Motor neuron (in vitro differentiated cells): Measurements from ENCODE around the gene VIP. TPM values are rescaled to one million over a fixed set of nuclear protein-coding genes. Genes with fewer than 3 reads are reported as not detected.
"Not testable (repeated sequence)": the region's sequence is repeated elsewhere in the genome, so short reads cannot be mapped to it uniquely, and the experiment has no call there.

Experiments used
- ATAC-seq, 8 experiments: fragments of 200-7000 bp; cut with Tn5 transposase; replicated peaks in 6 of 8; 2 replicates each; pipeline ENCODE4 v1.8.0; 2021; ENCODE audit warnings: mild to moderate bottlenecking in 8 of 8, moderate library complexity in 8 of 8
- H3K27ac ChIP-seq, 2 donors: fragments of 250-450 bp; sonication (Bioruptor Pico); 2 replicates each; pipeline ENCODE4 v1.9.0; 2021; ENCODE audit warnings: antibody characterized with exemption in 2 of 2, mild to moderate bottlenecking in 2 of 2, moderate library complexity in 1 of 2
- H3K4me1 ChIP-seq, 2 donors: fragments of 250-450 bp; sonication (Bioruptor Pico); replicated peaks in 1 of 2; 2 replicates each; pipeline ENCODE4 v1.6.1; 2021; ENCODE audit warnings: antibody characterized with exemption in 2 of 2, mild to moderate bottlenecking in 2 of 2, moderate library complexity in 1 of 2
- H3K4me3 ChIP-seq, 5 donors: fragments of 250-450 bp; sonication (Bioruptor Pico); 2 replicates each; pipeline ENCODE4 v1.9.0; 2021; ENCODE audit warnings: antibody characterized with exemption in 5 of 5, mild to moderate bottlenecking in 5 of 5, moderate library complexity in 4 of 5
- WGBS, 10 experiments: fragments of 450-650 bp; shearing (Covaris generic); methylation state at CpG; one replicate each; pipeline ENCODE4 v1.0.0; 2022; 5-methylcytosine and 5-hydroxymethylcytosine counted together
- in situ Hi-C, 9 experiments: fragments of 400-800 bp; cut with MboI; loops; one replicate each; pipeline ENCODE4 v1.15.0; 2021; ENCODE audit warnings: low sequenced_read_pairs in 9 of 9, low pct_unique_long_range_greater_than_20kb in 2 of 9; ENCODE audit not compliant: unreplicated experiment in 9 of 9
- total RNA-seq, 8 experiments: library from RNA; unstranded; fragments of 300-600 nt; gene quantifications; 2 replicates each; pipeline versions ENCODE4 v1.2.3 to v1.2.4, GENCODE V29; 2022

VIP gene
- under 1 TPM in 1 of 8 experiments, not detected in 7; 0.29 TPM for total RNA-seq

DNA sequence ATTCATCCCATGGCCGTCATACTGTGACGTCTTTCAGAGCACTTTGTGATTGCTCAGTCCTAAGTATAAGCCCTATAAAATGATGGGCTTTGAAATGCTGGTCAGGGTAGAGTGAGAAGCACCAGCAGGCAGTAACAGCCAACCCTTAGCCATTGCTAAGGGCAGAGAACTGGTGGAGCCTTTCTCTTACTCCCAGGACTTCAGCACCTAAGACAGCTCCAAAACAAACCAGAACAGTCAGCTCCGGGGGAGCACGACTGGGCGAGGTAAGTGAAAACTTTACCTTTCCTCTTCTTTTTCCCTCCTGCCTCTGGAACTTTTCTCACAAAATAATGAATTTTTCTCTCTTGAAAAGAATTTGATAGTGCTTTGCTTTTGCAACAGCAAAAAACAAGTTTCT lies at the start of gene VIP:
VIP (plus strand) TSS at position 104 of the 400 bp plus-strand sequence. CDS start 1,381 bp downstream, outside the sequence.
- peak in 5 of 8 experiments; percentile 57 to 83 (median 67) for ATAC-seq
- in situ Hi-C loops = loop anchor here in 2 of 9 experiments (25.0 kb wide), 1 partner anchor 187 kb away; no protein-coding TSS in a partner anchor
- 0 to 27% (median 7%) methylated on average over 1 to 5 of the region's 5 CpGs; no CpG with 5 or more reads in 1 of the 10 experiments for WGBS, 10 experiments
- H3K27ac ChIP-seq = no peak within 1 kb of the TSS
- no peak within 1 kb of the TSS for H3K4me3 ChIP-seq
- H3K4me1 ChIP-seq = no peaks in the 10 kb centered on the region

DNA sequence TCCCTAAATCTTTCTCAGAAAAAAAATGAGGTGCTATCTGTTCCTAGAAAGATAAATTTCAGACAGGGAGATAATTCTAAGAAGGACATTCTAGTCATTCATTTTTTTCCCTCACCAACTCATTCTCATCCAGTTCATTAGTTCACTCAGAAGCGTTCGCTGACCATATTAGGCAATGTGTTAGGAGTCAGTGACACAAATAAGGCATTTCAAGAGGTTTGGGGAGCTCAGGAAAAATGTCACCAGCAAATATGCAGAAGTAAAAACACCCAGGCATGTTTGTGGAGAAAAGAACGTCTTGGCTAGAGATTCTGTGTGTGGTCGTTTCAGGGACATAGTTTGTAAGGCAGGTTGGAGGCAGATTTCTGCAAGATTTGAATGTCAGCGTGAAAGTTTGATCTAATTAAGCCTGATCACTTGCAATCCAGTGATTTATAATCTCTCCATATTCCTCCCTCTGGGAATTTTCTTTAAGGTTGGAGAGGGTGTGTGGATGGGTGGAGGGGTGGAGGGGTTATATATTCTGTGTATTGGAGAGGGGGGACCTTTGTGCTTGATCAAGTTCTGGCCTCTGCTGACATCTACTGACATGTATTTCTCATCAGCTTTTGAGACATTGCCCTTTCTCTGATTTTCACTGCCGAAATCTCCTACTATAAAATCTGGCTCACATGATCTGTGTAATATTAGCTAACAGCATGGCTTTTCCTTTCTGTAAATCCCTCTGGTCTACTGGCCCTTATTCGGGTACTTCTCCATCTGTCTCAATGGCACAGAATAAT lies 49.3 kb upstream of the VIP start:
- H3K4me1 ChIP-seq = peaks cover 0 to 7% of the 10 kb centered on the region in 2 donors
- H3K4me3 ChIP-seq = no peak overlapping the region
- H3K27ac ChIP-seq = no peak overlapping the region
- in situ Hi-C loops = no loop called here
- 20 to 100% (median 62%) methylated on average over 2 to 7 of the region's 7 CpGs; no CpG with 5 or more reads in 1 of the 10 experiments for WGBS, 10 experiments
- ATAC-seq = peak in 3 of 8 experiments; percentile 12 to 61 (median 56)

DNA sequence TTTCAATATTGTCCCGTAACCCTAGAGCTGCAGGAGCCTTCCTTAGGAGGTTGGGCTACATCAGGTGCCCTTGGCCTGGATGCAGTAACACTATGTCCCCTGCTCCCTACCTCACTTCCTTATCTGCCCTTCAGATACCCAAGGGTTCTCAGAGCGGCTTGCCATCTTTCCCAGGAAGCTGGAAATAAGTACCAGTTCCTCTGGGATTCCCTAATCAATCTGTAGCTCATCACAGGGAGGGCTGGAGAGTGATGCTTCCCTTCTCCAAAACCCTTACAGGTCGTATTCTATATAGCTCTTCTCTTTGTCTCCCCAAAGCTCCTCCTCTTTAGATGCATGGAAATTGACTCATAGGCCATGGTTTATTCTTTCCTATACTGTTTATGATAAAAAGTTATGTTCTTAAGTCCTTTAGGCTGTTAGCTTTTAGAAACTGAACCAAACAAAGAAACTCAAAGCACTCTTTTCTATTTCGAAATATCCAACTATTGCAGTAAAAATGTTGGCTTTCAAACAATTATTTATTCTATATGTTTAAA lies 48.7 kb upstream of the VIP start:
- 0 to 100% (median 68%) methylated on average over 1 to 3 of the region's 4 CpGs; no CpG with 5 or more reads in 2 of the 10 experiments for WGBS, 10 experiments
- in situ Hi-C loops = no loop called here
- H3K4me3 ChIP-seq = no peak overlapping the region
- H3K4me1 ChIP-seq = peaks cover 0 to 7% of the 10 kb centered on the region in 2 donors
- ATAC-seq = no peak
- H3K27ac ChIP-seq = no peak overlapping the region

DNA sequence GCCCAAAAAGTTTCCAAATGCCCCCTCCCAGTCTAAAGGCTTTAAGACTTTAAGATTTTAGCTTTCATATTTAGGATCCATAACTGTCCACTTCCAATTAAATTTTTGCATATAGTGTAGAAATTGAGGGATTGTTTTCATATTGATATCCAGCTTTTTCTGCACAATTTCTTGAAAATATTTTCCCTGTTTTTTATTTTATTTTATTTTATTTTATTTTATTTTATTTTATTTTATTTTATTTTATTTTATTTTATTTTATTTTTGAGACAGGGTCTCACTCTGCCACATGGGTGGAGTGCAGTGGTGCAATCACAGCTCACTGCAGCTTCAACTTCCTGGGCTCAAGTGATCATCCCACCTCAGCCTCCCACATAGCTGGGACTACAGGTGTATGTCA lies 46.8 kb upstream of the VIP start:
- ATAC-seq, in situ Hi-C loops, H3K27ac ChIP-seq, H3K4me3 ChIP-seq, H3K4me1 ChIP-seq: not testable (repeated sequence)

DNA sequence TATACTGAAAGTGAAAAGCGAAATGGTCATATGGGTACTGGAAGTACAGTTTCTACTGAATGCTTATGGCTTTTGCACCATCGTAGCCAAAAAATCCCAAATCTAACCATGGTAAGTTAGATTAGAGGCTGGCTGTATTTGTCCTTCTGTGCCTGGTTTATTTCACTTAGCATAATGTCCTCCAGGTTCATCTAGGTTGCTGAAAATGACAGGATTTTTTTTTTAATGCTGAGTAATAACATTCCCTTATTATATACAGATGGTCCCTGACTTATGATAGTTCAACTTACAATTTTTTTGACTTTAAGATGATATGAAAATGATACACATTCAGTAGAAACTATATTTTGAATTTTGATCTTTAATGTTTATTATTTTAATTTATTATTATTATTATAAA lies 45.3 kb upstream of the VIP start:
- 0 to 100% (median 90%) methylated on average over 1 to 2 of the region's 2 CpGs; no CpG with 5 or more reads in 1 of the 10 experiments for WGBS, 10 experiments
- in situ Hi-C loops = no loop called here
- Histone ChIP-seq H3K27ac (no peak overlapping the region), H3K4me1 (peaks cover 0 to 7% of the 10 kb centered on the region in 2 donors), H3K4me3 (no peak overlapping the region)
- ATAC-seq = no peak

DNA sequence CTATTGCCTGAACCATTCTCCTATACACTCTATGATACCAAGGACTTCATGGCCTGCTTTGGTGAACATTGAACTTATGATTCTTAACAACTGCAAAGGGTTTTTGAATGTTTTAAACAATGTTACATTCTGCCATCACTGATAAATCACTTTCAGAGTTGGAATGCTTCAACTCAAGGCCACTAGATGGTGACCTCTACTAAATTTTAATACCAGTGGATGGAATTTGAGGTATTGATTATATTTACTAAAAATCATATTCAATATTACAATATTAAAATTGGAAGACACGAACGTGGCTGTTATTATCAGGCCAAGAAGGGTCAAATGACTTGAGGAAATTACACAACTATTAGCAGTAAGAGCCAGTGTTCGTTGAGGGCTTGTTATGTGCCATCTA lies 34.3 kb upstream of the VIP start:
- H3K4me3 ChIP-seq = no peak overlapping the region
- 7 to 80% (median 63%) methylated on average over 1 to 3 of the region's 3 CpGs; no CpG with 5 or more reads in 2 of the 10 experiments for WGBS, 10 experiments

DNA sequence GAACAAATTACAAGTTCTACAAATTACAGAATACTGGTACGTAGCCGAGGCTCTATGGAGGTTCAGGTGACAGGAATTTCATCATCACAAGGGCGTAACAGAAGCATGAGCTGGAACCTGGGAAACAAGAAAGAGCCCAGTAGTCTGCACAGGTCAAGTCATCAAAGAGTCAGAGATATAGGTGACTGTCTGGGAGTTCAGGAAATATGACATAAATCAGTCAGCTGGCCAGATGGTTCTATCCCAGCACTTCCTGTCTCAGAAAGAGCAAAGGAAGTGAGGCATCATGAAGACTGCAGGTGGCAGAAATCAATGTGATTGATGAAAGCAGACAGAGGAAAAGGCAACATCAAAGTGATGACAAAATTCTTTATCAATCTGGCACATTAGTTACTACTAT lies 29.6 kb upstream of the VIP start:
- no peaks in the 10 kb centered on the region for H3K4me1 ChIP-seq
- no peak overlapping the region for H3K27ac ChIP-seq
- H3K4me3 ChIP-seq = no peak overlapping the region
- 0 to 65% (median 9%) methylated on average over 1 to 3 of the region's 3 CpGs; no CpG with 5 or more reads in 4 of the 10 experiments for WGBS, 10 experiments
- in situ Hi-C loops = no loop called here
- peak in 4 of 8 experiments; percentile 16 to 55 (median 37) for ATAC-seq

More for the DNA sequence above, 34.3 kb upstream of the VIP start:
- ATAC-seq = no peak
- no peaks in the 10 kb centered on the region for H3K4me1 ChIP-seq
- in situ Hi-C loops = no loop called here
- no peak overlapping the region for H3K27ac ChIP-seq

DNA sequence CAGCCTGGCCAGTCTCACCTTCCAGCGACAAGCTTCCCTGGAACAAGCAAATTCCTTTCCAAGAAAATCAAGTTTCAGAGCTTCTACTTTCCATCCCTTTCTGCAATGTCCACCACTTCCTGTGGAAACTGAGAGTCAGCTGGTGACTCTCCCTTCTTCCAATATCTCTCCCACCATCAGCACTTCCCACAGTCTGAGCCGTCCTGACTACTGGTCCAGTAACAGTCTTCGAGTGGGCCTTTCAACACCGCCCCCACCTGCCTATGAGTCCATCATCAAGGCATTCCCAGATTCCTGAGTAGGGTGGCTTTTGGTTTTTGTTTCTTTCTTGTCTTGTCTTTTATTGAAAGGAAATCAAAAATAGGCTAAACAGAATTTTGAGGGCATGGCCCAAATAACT lies 28.6 kb upstream of the VIP start:
- WGBS, 10 experiments = 20 to 100% (median 96%) methylated on average over 1 to 4 of the region's 4 CpGs
- in situ Hi-C loops = no loop called here

DNA sequence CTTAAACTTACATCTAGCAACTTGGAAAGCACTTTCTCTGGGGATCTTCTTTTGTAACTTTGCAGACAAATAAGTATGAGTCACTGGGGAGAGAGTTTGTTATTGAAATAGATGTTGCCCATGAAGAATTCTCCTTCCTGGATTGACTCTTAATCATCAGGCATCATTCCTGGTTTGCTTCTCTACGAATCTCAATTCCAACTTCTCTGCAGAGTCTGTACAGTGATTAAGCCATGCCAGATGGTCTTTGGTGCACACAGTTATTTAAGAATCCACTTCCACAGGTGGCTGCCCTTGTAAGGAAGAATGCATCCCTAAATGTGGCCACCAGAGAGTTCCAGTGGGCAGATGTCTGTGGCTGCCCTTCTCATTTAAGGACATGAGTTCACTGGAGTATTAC lies 27.2 kb upstream of the VIP start:
- Histone ChIP-seq H3K4me3 (no peak overlapping the region), H3K4me1 (no peaks in the 10 kb centered on the region), H3K27ac (no peak overlapping the region)
- in situ Hi-C loops = no loop called here
- WGBS, 10 experiments = 0 to 83% (median 40%) methylated on average over 1 of the region's 1 CpG; no CpG with 5 or more reads in 4 of the 10 experiments
- ATAC-seq = no peak

More for the DNA sequence above, 28.6 kb upstream of the VIP start:
- H3K27ac ChIP-seq = no peak overlapping the region
- ATAC-seq = no peak
- H3K4me1 ChIP-seq = no peaks in the 10 kb centered on the region
- no peak overlapping the region for H3K4me3 ChIP-seq

DNA sequence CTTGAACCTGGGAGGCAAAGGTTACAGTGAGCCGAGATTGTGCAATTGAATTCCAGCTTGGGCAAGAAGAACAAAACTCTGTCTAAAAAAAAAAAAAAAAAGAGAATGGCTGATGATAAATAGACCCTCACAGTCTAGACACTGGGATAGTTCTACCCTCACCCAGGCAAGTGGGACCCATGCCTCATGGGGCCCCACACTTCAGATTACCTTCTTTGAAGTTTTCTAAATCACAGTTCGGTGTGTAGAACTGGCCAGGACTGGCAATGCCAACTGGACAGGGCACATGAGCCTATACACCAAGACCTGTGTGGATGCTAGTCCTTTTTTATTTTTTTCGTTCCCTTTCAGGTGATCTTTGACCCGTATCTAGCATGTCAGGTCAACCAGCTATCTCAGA lies 24.3 kb upstream of the VIP start:
- in situ Hi-C loops = loop anchor here in 1 of 9 experiments (25.0 kb wide), 1 partner anchor 211 kb away; no protein-coding TSS in a partner anchor
- no peak overlapping the region for H3K4me3 ChIP-seq
- no peaks in the 10 kb centered on the region for H3K4me1 ChIP-seq
- 32 to 93% (median 71%) methylated on average over 2 to 4 of the region's 4 CpGs for WGBS, 10 experiments
- no peak for ATAC-seq
- H3K27ac ChIP-seq = no peak overlapping the region

DNA sequence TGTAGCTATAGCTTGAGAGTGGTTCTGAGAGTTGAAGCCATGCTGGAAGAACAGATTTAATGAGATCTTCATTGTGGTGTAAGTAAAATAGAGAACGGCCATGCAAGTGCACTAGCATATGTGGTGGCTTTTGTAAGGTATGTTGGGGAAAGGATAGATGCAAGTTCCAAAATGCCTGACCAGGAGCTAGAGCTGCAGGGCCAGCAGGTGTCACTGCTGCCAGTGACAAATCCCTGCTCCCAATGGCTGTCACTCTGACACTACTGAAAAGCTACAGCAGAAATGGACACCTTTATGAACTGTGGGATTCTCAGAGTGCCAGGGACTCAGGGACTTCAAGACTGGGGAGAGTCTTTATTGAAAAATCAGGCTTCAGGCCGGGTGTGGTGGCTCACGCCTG lies 23.1 kb upstream of the VIP start:
- WGBS, 10 experiments = 0 to 100% (median 59%) methylated on average over 1 to 3 of the region's 3 CpGs
- no peaks in the 10 kb centered on the region for H3K4me1 ChIP-seq
- ATAC-seq = no peak
- in situ Hi-C loops = loop anchor here in 1 of 9 experiments (25.0 kb wide), 1 partner anchor 210 kb away; no protein-coding TSS in a partner anchor
- H3K27ac ChIP-seq = no peak overlapping the region
- no peak overlapping the region for H3K4me3 ChIP-seq

DNA sequence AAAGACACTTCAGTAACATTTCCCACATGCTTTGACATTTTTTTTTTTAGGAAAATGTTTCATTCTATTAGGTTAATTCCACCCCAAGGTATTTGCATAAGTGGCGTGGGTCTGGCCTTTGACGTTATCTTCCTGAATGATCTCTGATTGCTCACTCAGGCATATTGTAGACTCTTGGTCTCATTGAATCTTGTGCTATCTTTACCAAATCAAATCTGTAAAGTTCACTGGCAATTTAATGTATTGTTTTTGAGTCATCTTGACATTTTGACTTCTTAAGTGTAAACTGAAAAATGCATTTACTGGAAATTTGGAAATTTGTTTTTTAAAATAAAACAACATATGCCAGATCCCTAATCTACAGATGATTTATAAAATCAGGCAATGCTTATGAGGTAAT lies 16.0 kb upstream of the VIP start:
- 20 to 100% (median 60%) methylated on average over 1 to 2 of the region's 2 CpGs; no CpG with 5 or more reads in 2 of the 10 experiments for WGBS, 10 experiments
- H3K4me1 ChIP-seq = no peaks in the 10 kb centered on the region
- in situ Hi-C loops = loop anchor here in 1 of 9 experiments (25.0 kb wide), 1 partner anchor 203 kb away; no protein-coding TSS in a partner anchor
- no peak for ATAC-seq
- H3K27ac ChIP-seq = no peak overlapping the region
- H3K4me3 ChIP-seq = no peak overlapping the region

DNA sequence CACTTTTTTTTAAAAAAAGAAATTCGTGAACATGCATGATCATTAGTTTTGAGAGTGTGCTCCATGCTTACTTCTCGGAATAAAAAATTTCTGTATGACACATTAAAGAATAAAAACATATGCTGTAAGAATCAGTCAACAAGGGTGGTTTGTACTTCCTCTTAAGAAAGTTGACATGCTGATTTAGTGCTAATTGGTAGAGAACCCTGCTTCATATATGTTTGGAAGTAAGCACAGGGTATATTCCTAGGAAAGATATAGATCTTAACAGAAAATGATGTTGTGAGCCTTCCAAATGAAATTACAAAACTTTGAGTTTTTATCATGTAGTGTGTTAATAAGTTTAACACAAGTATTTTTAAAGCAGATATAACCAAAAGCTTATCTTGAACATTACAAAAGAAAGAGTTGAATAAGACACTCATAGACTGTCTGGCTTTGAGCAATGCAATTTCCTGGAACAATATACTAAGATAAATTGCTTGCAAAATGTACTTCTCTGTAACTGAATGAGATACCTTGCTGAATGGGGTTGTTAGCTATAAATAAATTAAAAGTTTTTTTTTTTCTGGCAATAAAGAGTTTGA lies 13.8 kb upstream of the VIP start:
- no peaks in the 10 kb centered on the region for H3K4me1 ChIP-seq
- WGBS, 10 experiments = 0 to 79% (median 64%) methylated on average over 1 to 2 of the region's 2 CpGs
- ATAC-seq = no peak
- no peak overlapping the region for H3K4me3 ChIP-seq
- in situ Hi-C loops = loop anchor here in 1 of 9 experiments (25.0 kb wide), 1 partner anchor 201 kb away; no protein-coding TSS in a partner anchor
- H3K27ac ChIP-seq = no peak overlapping the region
